HG03108 (cell line): Measurements from ENCODE around the gene SLC22A7.

Experiments
- ATAC-seq: cut with Tn5 transposase; IDR thresholded peaks from one replicate; pipeline ENCODE4 v1.9.1; 2021; ENCODE audit warnings: moderate library complexity; ENCODE audit not compliant: unreplicated experiment

Gene SLC22A7

DNA sequence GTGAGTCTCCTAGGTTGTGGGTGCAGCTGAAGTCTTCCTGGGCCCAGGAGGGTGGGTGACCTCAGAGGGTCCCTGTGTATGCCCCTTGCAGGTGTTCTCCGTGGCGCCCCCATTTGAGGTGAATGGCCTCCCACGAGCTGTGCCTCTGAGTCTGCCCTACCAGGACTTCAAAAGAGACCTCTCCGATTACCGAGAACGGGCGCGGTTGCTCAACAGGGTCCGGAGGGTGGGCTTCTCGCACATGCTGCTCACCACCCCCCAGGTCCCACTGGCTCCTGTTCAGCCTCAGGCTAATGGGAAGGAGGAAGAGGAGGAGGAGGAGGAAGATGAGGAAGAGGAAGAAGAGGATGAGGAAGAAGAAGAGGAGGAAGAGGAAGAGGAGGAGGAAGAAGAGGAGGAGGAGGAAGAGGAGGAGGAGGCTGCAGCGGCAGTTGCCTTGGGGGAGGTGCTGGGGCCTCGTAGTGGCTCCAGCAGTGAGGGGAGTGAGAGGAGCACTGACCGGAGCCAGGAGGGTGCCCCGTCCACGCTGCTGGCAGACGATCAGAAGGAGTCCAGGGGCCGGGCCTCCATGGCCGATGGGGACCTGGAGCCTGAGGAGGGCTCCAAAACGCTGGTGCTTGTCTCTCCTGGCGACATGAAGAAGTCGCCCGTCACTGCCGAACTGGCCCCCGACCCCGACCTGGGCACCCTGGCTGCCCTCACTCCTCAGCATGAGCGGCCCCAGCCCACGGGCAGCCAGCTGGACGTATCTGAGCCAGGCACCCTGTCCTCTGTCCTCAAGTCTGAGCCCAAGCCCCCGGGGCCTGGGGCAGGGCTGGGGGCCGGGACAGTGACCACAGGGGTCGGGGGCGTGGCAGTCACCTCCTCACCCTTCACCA is 15.2 kb upstream of the SLC22A7 start:
- no peak for ATAC-seq

DNA sequence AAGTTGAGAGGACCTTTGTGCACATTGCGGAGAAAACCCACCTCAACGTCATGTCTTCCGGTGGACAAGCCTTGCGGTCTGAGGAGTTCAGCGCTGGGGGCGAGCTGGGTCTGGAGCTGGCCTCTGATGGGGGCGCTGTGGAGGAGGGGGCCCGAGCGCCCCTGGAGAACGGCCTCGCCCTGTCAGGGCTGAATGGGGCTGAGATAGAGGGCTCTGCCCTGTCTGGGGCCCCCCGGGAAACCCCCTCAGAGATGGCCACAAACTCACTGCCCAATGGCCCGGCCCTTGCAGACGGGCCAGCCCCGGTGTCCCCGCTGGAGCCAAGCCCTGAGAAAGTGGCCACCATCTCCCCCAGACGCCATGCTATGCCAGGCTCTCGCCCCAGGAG is 14.6 kb upstream of the SLC22A7 start:
- ATAC-seq: no peak

DNA sequence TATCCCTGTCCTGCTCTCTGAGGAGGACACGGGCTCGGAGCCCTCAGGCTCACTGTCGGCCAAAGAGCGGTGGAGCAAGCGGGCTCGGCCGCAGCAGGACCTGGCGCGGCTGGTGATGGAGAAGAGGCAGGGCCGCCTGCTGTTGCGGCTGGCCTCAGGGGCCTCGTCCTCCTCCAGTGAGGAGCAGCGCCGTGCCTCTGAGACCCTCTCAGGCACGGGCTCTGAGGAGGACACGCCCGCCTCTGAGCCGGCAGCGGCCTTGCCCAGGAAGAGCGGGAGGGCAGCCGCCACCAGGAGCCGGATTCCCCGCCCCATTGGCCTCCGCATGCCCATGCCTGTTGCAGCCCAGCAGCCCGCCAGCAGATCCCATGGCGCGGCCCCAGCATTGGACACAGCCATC is 14.2 kb upstream of the SLC22A7 start:
- ATAC-seq: no peak

DNA sequence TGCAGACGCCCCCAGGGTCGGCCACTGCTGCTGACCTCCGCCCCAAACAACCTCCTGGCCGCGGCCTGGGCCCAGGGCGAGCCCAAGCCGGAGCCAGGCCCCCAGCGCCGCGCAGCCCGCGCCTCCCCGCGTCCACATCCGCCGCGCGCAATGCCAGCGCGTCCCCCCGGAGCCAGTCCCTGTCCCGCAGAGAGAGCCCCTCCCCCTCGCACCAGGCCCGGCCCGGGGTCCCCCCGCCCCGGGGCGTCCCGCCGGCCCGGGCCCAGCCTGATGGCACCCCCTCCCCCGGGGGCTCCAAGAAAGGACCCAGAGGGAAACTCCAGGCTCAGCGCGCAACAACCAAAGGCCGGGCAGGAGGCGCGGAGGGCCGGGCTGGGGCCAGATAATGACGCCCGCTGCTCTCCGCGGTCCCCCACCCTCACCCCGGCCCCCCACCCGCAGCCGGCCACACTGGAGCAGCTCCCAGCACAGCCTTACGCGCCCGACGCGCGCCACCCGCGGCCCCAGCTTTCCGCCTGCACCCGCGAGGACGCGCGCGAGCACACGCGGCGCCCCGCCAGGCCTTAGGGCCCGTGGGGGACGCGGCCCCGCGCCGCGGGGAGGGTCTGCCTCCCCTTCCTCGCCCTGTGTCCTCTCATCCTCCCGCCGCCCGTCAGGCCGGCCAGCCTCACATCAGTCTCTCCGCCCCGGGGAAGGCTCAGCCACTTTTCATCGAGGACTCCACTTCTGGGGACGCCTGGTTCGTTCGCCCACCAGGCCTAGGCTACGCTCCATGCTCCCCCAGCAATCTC is 12.9 kb upstream of the SLC22A7 start:
- no peak for ATAC-seq

DNA sequence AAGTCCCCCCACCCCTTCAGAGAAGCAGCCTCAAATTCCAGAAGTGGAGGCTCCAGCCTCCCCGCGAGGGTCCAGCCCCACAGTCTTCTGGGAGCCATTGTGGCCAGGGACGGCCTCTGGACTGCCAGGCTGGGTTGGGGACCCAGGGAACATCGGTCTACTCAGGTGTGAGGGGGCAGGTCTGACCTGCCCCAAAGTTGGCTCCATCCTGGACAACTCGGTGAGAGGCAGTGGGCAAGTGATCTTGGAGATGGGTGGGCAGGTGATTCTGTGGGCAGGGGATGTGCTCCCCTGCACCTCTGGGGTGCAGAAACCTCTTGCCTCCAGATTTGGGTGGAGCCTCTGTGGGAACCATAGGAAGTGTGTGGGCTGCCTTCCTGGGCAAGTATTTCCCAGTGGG is 12.2 kb upstream of the SLC22A7 start:
- ATAC-seq: no peak

DNA sequence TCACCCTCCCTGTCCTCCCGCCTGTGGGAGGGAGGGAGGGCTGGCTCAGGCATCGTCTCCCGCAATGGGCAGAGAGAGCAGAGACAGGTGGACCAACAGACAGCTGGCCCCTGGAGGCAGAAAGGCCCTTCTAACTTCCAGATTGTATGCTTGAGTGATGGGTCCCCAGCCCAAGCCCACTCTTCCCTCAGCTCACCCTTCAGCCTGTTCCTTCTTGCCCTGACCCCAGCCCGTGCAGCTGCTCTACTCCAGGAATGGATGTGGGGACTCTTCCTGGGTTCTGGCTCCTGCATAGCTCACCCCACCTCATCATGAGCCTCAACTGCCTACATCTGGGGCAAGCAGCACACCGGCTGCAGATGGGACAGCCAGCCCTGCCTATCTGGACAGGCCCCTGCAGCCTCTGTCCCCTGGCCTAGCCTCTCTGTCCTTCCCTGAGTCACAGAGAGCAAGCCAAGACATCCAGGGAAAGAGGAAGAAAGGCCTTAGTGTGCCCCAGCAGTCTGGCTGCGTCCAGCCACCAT is 11.5 kb upstream of the SLC22A7 start:
- no peak for ATAC-seq

DNA sequence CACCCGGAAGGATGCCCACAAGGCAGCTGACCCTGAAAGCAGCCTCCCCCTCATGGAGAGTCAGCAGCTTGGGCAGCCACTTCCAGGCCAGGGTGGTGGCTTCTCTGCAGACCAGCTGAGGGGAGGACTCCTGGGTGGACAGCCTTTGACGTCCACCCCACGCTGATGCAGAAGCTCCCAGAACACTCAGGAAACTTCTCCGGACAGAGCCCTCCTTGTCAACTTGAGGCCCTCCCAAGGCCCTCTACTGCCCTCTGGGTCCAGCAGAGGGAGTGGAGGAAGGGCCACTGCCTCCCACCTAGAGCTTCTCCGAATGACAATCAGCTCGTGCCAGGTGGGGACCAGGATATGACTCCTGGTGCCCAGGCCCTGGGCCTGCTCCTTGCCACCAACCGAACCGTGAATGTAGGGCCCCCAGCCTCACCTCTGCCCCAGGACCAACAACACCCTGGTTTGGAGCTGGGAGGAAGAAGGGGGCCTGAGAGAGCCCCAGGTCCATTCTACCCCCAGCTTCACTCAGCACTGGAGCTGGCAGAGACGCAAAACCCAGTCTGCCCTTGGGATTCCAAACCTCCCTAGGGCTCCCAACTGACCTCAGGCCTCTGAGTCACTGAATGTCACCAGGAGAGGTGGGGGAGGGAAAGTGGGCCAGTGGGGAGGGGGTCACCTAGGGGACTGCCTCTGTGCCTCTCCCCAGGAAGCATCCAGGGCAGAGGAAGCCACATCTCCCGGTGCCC is 10.9 kb upstream of the SLC22A7 start:
- no peak for ATAC-seq

DNA sequence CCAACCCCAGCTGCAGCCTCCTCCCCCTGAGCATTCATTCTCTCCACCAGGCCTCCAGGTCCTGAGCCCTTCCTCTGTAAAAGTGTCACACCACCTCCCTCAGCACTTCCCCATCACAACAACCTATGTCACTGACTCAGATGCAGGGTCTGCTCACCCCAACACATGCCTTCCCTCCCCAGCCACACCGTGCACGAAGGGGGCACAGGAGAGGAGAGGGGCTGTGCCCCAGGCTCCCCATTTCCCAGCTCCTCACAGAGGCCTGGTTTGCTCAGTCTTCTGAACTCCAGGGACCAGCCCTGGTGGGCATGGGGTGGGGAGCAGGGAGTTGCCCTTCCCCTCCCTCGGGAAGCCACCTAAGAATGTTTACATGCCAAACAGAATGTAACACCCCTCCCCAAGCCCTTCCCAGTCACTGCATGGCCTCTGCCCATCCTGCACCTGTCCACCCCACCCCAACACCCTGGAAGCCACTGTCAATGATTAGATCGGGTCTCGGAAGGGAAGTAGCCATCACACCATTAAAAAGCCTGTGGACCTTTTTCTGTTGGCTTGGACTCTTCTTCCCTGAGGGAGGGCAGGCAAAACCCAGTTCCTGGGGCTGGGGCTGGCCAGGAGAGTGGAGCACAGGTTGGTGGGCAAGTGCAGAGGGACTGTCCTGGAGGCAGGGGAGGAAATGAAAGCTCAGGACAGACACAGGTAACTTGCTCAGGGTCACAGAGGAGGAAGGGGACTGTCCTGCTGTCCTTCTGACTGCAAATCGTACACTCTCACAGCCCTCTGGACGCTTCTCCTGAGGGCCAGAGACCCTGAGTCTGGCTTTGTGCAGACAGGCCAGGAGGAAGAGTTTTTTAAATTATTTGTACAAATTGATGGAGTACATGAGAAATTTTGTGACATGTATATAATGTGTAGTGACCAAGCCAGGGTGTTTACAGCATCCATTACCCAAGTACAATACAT is 10.1 kb upstream of the SLC22A7 start:
- no peak for ATAC-seq

DNA sequence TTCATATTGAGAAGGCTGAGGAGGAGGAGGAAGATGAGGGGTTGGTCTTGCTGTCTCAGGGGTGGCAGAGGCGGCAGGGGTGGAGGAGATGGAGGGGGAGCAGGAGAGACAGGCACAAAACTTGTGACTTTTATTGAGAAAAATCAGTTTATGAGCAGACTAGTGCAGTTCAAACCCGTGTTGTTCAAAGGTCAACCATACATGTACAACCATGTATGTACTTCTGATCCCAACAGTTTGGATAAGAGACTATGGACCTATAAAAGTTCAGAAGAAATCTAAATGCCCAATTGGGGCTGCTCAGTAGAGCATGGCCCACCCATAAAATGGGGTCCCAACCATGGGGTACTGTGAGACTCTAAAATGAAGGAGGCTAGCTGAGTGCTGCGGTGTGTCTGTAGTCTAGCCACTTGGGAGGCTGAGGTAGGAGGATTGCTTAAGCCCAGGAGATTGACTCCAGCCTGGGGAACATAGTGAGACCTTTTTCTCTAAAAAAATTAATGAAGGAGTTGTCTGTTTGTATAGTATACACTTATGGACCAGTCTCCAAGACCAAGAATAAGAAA is 7.6 kb upstream of the SLC22A7 start:
- ATAC-seq: no peak

DNA sequence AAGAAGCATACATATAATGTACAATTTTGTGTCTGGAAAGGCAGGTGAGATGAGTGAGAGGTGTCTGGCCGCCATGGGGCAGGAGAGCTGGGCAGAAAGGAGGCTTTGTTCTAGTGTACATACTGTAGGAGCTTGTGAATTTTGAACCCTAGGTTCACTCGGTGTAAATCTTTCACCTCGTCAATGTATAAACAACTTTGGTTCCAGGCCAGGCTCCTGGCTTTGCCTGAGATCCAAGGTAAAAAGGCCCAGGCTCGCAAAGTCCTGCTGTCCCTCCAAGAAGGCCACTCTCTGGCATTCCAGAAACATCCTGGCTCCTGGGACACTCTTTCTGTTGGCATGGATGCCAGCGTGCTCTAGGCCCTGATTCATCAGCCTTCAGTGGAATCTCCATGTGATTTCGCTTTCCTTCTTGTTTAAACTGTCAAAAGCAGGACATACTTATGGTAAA is 7.1 kb upstream of the SLC22A7 start:
- ATAC-seq: no peak

DNA sequence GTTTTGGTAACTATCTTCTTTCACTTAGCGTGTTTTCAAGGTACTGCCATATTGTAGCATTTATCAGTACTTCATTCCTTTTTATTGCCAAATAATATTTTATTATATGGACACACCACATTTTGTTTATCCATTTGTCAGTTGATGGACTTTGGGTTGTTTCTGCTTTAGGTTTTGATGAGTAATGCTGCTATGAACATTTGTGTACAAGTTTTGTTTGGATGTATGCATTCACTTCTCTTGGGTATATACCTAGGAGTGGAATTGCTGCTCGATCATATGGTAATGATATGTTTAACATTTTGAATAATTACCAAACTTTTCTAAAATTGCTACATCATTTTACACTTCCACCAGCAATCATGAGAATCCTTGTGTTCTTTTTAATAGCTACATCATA is 6.4 kb upstream of the SLC22A7 start:
- ATAC-seq: no peak

DNA sequence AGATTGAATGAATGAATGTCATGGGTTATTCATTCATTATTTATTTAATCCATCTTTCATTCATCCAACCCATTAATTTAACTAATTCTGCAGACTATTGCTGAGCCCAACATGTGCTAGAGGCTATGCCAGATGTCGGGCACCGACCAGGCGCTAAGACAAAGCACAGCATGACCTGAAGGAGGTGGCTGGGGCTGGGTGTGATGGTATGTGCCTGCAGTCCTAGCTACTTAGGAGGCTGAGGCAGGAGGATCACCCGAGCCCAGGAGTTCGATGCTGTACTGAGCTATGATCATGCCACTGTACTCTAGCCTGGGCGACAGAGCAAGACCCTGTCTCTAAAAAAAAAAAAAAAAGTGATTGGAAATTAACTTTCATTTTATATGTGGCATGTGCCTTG is 5.7 kb upstream of the SLC22A7 start:
- no peak for ATAC-seq

DNA sequence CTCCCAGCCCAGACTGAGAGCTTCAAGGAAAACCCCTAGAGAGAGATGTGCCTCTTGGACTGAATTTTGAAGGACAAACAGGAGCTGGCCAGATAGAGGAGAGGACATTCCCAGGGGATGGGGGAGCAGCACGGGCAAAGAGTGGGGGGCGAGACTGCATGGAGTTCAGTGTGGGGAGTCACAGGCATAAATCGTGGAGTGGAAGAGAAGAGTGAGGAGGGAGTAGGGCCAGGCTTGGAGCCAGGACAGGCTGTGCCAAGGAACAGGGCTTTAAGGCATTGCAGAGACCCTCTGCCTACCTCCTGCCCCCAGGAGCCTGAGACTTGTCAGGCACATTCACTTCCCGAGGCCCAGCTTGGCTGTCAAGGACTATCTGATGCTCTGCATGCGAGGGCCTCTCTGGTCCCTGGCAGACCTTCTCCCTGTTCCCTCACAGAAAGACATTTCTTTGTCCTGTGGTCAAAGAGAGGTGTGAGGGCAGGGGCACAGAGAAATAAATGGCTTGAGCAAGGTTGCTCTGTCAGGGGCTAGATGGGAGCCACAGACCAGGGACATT is 5.2 kb upstream of the SLC22A7 start:
- ATAC-seq: no peak

DNA sequence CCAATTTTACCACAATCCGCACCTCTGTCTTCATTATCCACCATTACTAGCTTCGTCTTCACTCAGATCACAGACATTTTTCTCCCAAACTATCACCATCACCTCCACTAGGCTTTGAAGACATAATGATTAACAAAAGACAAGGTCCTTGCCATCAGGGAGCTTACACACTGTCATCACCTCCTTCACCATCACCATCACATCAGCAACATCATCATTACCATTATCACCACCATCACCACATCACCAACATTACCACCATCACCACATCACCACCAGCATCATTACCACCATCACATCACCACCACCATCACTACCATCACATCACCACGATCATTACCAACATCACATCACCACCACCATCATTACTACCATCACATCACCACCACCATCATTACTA is 4.4 kb upstream of the SLC22A7 start:
- ATAC-seq: no peak

DNA sequence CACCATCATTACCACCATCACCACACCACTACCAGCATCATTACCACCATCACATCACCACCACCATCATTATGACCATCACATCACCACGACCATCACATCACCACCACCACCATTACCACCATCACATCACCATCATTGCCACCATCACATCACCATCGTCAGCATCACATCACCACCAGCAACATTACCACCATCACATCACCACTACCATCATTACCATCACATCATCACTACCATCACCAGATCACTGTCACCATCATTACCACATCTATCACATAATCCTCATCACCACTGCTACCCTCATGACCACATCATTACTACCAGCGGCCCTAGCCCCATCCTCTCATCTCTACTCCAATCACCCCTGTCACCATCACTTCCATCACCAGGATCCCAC is 3.5 kb upstream of the SLC22A7 start:
- ATAC-seq: no peak

DNA sequence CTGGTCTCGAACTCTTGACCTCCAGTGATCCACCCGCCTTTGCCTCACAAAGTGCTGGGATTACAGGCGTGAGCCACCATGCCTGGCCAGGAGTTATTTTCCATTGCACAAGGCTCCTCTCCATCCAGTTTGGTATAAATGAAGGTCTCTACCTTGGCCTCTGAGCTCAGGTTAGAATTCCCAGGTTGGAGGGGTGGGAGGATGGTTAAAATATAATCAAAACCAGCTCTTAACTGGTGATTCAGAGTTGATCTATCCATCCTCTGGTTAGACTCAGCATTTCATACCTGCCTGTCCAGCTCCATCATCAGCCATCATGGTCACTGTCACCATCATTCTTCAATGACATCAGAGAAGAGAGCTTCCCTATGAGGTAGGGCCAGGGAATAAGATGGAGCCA is 2.6 kb upstream of the SLC22A7 start:
- ATAC-seq: no peak

DNA sequence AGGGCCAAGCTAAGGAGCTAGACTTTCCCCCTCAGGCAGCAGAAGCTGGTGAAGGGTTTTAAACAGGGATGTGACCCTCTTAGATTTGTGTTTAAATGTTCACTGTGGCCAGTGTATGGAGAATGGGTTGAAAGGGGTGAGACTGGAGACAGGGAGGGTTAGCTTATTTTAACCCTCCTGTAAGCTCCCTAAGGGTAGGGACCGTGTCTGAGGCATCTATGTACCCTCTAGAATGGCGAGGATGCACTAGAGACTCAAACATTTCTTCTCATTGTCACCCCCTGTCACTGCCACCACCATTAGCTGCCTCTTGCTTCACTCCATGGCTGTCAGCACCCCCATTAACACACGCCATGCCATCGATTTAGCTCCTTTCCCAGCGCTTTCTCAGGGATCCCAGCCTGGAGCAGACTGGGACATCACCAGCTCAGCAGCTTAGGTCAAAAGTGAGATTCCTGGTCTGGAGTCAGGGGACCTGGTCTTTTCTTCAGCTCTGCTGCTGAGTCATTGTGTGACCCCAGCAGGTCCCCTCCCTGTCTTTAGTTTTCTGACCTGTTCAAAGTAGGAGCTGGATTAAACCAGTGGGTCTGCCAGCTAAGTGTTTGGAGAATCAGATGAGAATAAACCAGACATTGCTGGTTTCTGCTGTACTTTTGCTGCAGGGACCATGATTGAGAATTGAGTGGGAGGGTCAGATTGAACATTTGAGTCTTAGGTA is 1.1 kb upstream of the SLC22A7 start:
- ATAC-seq: no peak

DNA sequence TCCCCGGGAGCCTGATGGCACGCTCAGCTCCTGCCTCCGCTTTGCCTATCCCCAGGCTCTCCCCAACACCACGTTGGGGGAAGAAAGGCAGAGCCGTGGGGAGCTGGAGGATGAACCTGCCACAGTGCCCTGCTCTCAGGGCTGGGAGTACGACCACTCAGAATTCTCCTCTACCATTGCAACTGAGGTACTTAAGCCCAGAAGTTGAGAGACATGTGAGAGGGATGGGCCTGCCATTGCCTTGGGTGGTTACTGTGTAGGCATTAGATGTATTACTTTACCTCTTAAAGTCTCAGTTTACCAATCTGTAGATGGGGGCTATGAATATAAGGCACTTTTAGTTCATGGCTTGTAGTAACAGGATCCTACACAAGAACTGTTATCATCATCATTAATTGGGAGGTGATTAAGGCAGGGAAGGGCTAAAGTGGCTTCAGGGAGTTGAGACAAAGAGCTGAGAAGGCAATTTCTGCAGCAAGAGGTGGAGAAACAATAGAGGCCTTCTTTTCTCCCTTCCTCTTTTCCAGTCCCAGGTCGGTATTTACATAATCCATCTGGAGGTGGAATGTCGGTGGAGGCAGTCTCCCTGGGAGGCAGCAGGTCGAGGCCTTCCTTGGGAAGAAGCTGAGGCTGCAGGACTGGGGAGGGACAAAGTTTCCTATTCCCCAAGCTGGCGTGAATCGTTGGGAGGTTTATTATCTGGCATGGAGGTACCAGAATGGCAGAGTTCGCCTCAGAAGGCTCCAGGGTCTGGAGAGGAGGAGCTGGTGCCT is 691 bp downstream of the SLC22A7 start:
- no peak for ATAC-seq
